ENCODE data around the gene ELL. TPM values are rescaled to one million over a fixed set of nuclear protein-coding genes. Genes with fewer than 3 reads are reported as not detected.

The ELL gene
- total RNA-seq, 1 donor from 2014 or later: 19.2 TPM

- Mint-ChIP-seq H3K27me3 (ENCODE audit: low read depth) (no peaks in the 10 kb centered on the region), H3K27ac (no peak overlapping the region), H3K36me3 (no peaks in the 10 kb centered on the region), H3K4me3 (no peak overlapping the region), H3K9me3 (no peaks in the 10 kb centered on the region), H3K4me1 (peaks cover 14% of the 10 kb centered on the region)
- TF ChIP-seq CTCF (IDR thresholded peaks at IDR 0.05; ENCODE audit: unreplicated experiment): no peak
- no peak for DNase-seq (ENCODE audit: low spot score in 2 of 2, unreplicated experiment in 2 of 2)
Observed at GRCh38 chr19:18399008-18399407, 122.9 kb downstream of the ELL start.

GRCh38 chr19:18397242-18398202 lies 124.3 kb downstream of the ELL start, which contains the start of gene LRRC25:
Gene LRRC25, minus strand, starts transcription at chr19:18397622. Its CDS starts 659 bp downstream, at chr19:18396963.
- Mint-ChIP-seq H3K27me3 (ENCODE audit: low read depth) (no peaks in the 10 kb centered on the region), H3K36me3 (no peaks in the 10 kb centered on the region), H3K27ac (no peak within 1 kb of the TSS), H3K4me1 (peaks cover 7% of the 10 kb centered on the region), H3K9me3 (no peaks in the 10 kb centered on the region), H3K4me3 (no peak within 1 kb of the TSS)
- no peak for DNase-seq (ENCODE audit: low spot score in 2 of 2, unreplicated experiment in 2 of 2)
- no peak for TF ChIP-seq CTCF (IDR thresholded peaks at IDR 0.05; ENCODE audit: unreplicated experiment)

GRCh38 chr19:18396471-18397241 lies 125.2 kb downstream of the ELL start:
- Mint-ChIP-seq H3K36me3 (no peaks in the 10 kb centered on the region), H3K4me3 (no peak overlapping the region)
- TF ChIP-seq CTCF (IDR thresholded peaks at IDR 0.05; ENCODE audit: unreplicated experiment): no peak

GRCh38 chr19:18393836-18394235 lies 128.0 kb downstream of the ELL start:
- no peaks in the 10 kb centered on the region for H3K4me1 Mint-ChIP-seq
- no peak overlapping the region for H3K27ac Mint-ChIP-seq
- H3K27me3 Mint-ChIP-seq (ENCODE audit: low read depth): no peaks in the 10 kb centered on the region
- no peaks in the 10 kb centered on the region for H3K36me3 Mint-ChIP-seq
- no peak for DNase-seq (ENCODE audit: low spot score in 2 of 2, unreplicated experiment in 2 of 2)
- H3K4me3 Mint-ChIP-seq: no peak overlapping the region
- H3K9me3 Mint-ChIP-seq: no peaks in the 10 kb centered on the region
- no peak for TF ChIP-seq CTCF (IDR thresholded peaks at IDR 0.05; ENCODE audit: unreplicated experiment)

More at GRCh38 chr19:18396471-18397241, 125.2 kb downstream of the ELL start:
- Mint-ChIP-seq H3K9me3 (no peaks in the 10 kb centered on the region), H3K27ac (no peak overlapping the region), H3K4me1 (peaks cover under 1% of the 10 kb centered on the region), H3K27me3 (ENCODE audit: low read depth) (no peaks in the 10 kb centered on the region)
- no peak for DNase-seq (ENCODE audit: low spot score in 2 of 2, unreplicated experiment in 2 of 2)

- no peak for TF ChIP-seq CTCF (IDR thresholded peaks at IDR 0.05; ENCODE audit: unreplicated experiment)
- Mint-ChIP-seq H3K27ac (no peak overlapping the region), H3K4me1 (peaks cover 2% of the 10 kb centered on the region), H3K9me3 (no peaks in the 10 kb centered on the region), H3K36me3 (no peaks in the 10 kb centered on the region), H3K4me3 (no peak overlapping the region), H3K27me3 (ENCODE audit: low read depth) (peaks cover 2% of the 10 kb centered on the region)
- no peak for DNase-seq (ENCODE audit: low spot score in 2 of 2, unreplicated experiment in 2 of 2)
Observed at GRCh38 chr19:18392926-18393325, 128.9 kb downstream of the ELL start.

Other genes starting within 250 kb of the ELL start
- 14.8 to 17.1 TPM (median 16.8 TPM) in 3 replicates for gene IQCN, start 247.6 kb downstream of the ELL start, total RNA-seq
- 274 to 284 TPM (median 276 TPM) in 3 replicates for gene JUND, start 240.4 kb downstream of the ELL start, total RNA-seq
- gene LSM4, start 199.0 kb downstream of the ELL start, total RNA-seq: 112 to 119 TPM (median 114 TPM) in 3 replicates
- gene PGPEP1, start 181.5 kb downstream of the ELL start, total RNA-seq: 22.6 to 24.3 TPM (median 23.2 TPM) in 3 replicates
- 3.2 to 4.7 TPM (median 3.9 TPM) in 3 replicates for gene GDF15, start 135.9 kb downstream of the ELL start, total RNA-seq
- 0.18 to 0.29 TPM in 2 of 3 replicates, not detected in the other for gene LRRC25, start 124.4 kb downstream of the ELL start, total RNA-seq
- 120 to 123 TPM (median 121 TPM) in 3 replicates for gene SSBP4, start 102.7 kb downstream of the ELL start, total RNA-seq
- 795 to 833 TPM (median 826 TPM) in 3 replicates for gene ISYNA1, start 83.9 kb downstream of the ELL start, total RNA-seq
- gene FKBP8, start 21.5 kb upstream of the ELL start, total RNA-seq: 245 to 250 TPM (median 247 TPM) in 3 replicates
- 79.7 to 82.2 TPM (median 80.3 TPM) in 3 replicates for gene KXD1, start 35.8 kb upstream of the ELL start, total RNA-seq
- 846 to 875 TPM (median 857 TPM) in 3 replicates for gene UBA52, start 49.8 kb upstream of the ELL start, total RNA-seq
- 56.5 to 58.8 TPM (median 58.3 TPM) in 3 replicates for gene REX1BD, start 66.7 kb upstream of the ELL start, total RNA-seq
- gene CRLF1, start 84.7 kb upstream of the ELL start, total RNA-seq: 0.89 to 2.0 TPM (median 1.0 TPM) in 3 replicates
- 4.9 to 6.4 TPM (median 4.9 TPM) in 3 replicates for gene TMEM59L, start 90.8 kb upstream of the ELL start, total RNA-seq
- gene KLHL26, start 115.0 kb upstream of the ELL start, total RNA-seq: 12.0 to 13.2 TPM (median 12.6 TPM) in 3 replicates
- 29.5 to 31.9 TPM (median 29.5 TPM) in 3 replicates for gene CRTC1, start 161.6 kb upstream of the ELL start, total RNA-seq